Large intestine (tissue), 3 donors: ENCODE data around the gene NRXN3. TPM values are rescaled to one million over a fixed set of nuclear protein-coding genes. Genes with fewer than 3 reads are reported as not detected.

Experiments used
- DNase-seq, 2 donors: peaks; one replicate each; pipeline versions ENCODE4 v3.0.0 to v3.0.0-alpha.2; 2013
- H3K27ac ChIP-seq: one replicate; pipeline ENCODE4 v1.5.1; 2013; ENCODE audit warnings: low read length
- H3K27me3 ChIP-seq: 2 replicates; pipeline ENCODE4 v1.6.1; 2013; ENCODE audit warnings: low read length; ENCODE audit not compliant: control insufficient read depth, insufficient read depth
- H3K36me3 ChIP-seq: 2 replicates; pipeline ENCODE4 v1.6.1; 2013; ENCODE audit warnings: low read length; ENCODE audit not compliant: control insufficient read depth, insufficient read depth
- H3K4me1 ChIP-seq: one replicate; pipeline ENCODE4 v1.6.1; 2013; ENCODE audit warnings: low read length; ENCODE audit not compliant: control insufficient read depth, insufficient read depth
- H3K4me3 ChIP-seq: one replicate; pipeline ENCODE4 v1.5.1; 2013; ENCODE audit warnings: low read length
- H3K9me3 ChIP-seq: one replicate; pipeline ENCODE4 v1.6.1; 2013; ENCODE audit warnings: mild to moderate bottlenecking, low read depth, low read length, moderate library complexity; ENCODE audit not compliant: control insufficient read depth
- WGBS: methylation state at CpG from one replicate; pipeline ENCODE4 v1.1.5; 2013; ENCODE audit warnings: low lambda C conversion rate; ENCODE audit not compliant: insufficient coverage; 5-methylcytosine and 5-hydroxymethylcytosine counted together
- polyA plus RNA-seq: library from polyadenylated mRNA; unstranded; fragments of 120-200 nt; gene quantifications from one replicate; pipeline ENCODE4 v1.2.1, GENCODE V29; 2013

Gene NRXN3
- polyA plus RNA-seq, 1 donor = 12.8 TPM

- Histone ChIP-seq H3K4me3 (no peak overlapping the region), H3K27ac (no peak overlapping the region), H3K36me3 (no peaks in the 10 kb centered on the region), H3K4me1 (peaks cover 3% of the 10 kb centered on the region), H3K9me3 (no peaks in the 10 kb centered on the region), H3K27me3 (no peaks in the 10 kb centered on the region)
- DNase-seq = no peak
- WGBS = no CpG with 5 or more reads among the region's 1 CpG
Observed at GRCh38 chr14:79419571-79420327, 1249.6 kb downstream of the NRXN3 start.

- Histone ChIP-seq H3K27ac (no peak overlapping the region), H3K36me3 (no peaks in the 10 kb centered on the region), H3K9me3 (no peaks in the 10 kb centered on the region), H3K4me3 (no peak overlapping the region), H3K4me1 (peaks cover 6% of the 10 kb centered on the region), H3K27me3 (no peaks in the 10 kb centered on the region)
- peak in 1 of 2 donors; percentile 16 for DNase-seq
- WGBS = no CpG with 5 or more reads among the region's 2 CpGs
Observed at GRCh38 chr14:79420725-79421124, 1250.6 kb downstream of the NRXN3 start.

GRCh38 chr14:79421811-79422210, 1251.6 kb downstream of the NRXN3 start:
- 60% methylated on average over 1 of the region's 1 CpG for WGBS
- H3K4me1 ChIP-seq = peaks cover 9% of the 10 kb centered on the region
- no peak overlapping the region for H3K27ac ChIP-seq
- no peak for DNase-seq
- no peaks in the 10 kb centered on the region for H3K36me3 ChIP-seq
- H3K9me3 ChIP-seq = no peaks in the 10 kb centered on the region
- no peak overlapping the region for H3K4me3 ChIP-seq
- no peaks in the 10 kb centered on the region for H3K27me3 ChIP-seq

- no peaks in the 10 kb centered on the region for H3K36me3 ChIP-seq
- H3K27me3 ChIP-seq = no peaks in the 10 kb centered on the region
- no peaks in the 10 kb centered on the region for H3K9me3 ChIP-seq
- DNase-seq = no peak
- H3K4me1 ChIP-seq = peaks cover 9% of the 10 kb centered on the region
- H3K4me3 ChIP-seq = no peak overlapping the region
- no peak overlapping the region for H3K27ac ChIP-seq
- WGBS = no CpG with 5 or more reads among the region's 1 CpG
Observed at GRCh38 chr14:79424462-79424861, 1254.3 kb downstream of the NRXN3 start.

- DNase-seq = peak in 1 of 2 donors; percentile 53
- H3K9me3 ChIP-seq = no peaks in the 10 kb centered on the region
- H3K4me1 ChIP-seq = peaks cover 6% of the 10 kb centered on the region
- WGBS = 0% methylated on average over 1 of the region's 4 CpGs
- no peaks in the 10 kb centered on the region for H3K36me3 ChIP-seq
- no peak overlapping the region for H3K4me3 ChIP-seq
- no peak overlapping the region for H3K27ac ChIP-seq
- H3K27me3 ChIP-seq = no peaks in the 10 kb centered on the region
Observed at GRCh38 chr14:79426103-79426755, 1256.1 kb downstream of the NRXN3 start.

GRCh38 chr14:79432640-79433039, 1262.5 kb downstream of the NRXN3 start:
- 83% methylated on average over 1 of the region's 3 CpGs for WGBS
- H3K4me3 ChIP-seq = no peak overlapping the region
- H3K27me3 ChIP-seq = no peaks in the 10 kb centered on the region
- no peak for DNase-seq
- no peaks in the 10 kb centered on the region for H3K9me3 ChIP-seq
- no peaks in the 10 kb centered on the region for H3K4me1 ChIP-seq
- H3K36me3 ChIP-seq = no peaks in the 10 kb centered on the region
- no peak overlapping the region for H3K27ac ChIP-seq

GRCh38 chr14:79436335-79436734, 1266.2 kb downstream of the NRXN3 start:
- H3K4me1 ChIP-seq = no peaks in the 10 kb centered on the region
- no peak overlapping the region for H3K4me3 ChIP-seq
- DNase-seq = no peak
- no CpG with 5 or more reads among the region's 1 CpG for WGBS
- H3K27me3 ChIP-seq = no peaks in the 10 kb centered on the region
- no peak overlapping the region for H3K27ac ChIP-seq
- no peaks in the 10 kb centered on the region for H3K36me3 ChIP-seq
- H3K9me3 ChIP-seq = no peaks in the 10 kb centered on the region

- H3K27ac ChIP-seq = no peak overlapping the region
- no peaks in the 10 kb centered on the region for H3K36me3 ChIP-seq
- no peak overlapping the region for H3K4me3 ChIP-seq
- H3K9me3 ChIP-seq = no peaks in the 10 kb centered on the region
- H3K4me1 ChIP-seq = no peaks in the 10 kb centered on the region
- DNase-seq = no peak
- no peaks in the 10 kb centered on the region for H3K27me3 ChIP-seq
- 93% methylated on average over 3 of the region's 7 CpGs for WGBS
Observed at GRCh38 chr14:79437951-79438350, 1267.8 kb downstream of the NRXN3 start.

GRCh38 chr14:79438696-79439342, 1268.6 kb downstream of the NRXN3 start:
- Histone ChIP-seq H3K27ac (no peak overlapping the region), H3K4me3 (no peak overlapping the region), H3K27me3 (no peaks in the 10 kb centered on the region), H3K4me1 (no peaks in the 10 kb centered on the region), H3K9me3 (no peaks in the 10 kb centered on the region), H3K36me3 (no peaks in the 10 kb centered on the region)
- 60% methylated on average over 1 of the region's 3 CpGs for WGBS
- DNase-seq = no peak

GRCh38 chr14:79442786-79443185, 1272.6 kb downstream of the NRXN3 start:
- no peaks in the 10 kb centered on the region for H3K27me3 ChIP-seq
- H3K27ac ChIP-seq = no peak overlapping the region
- no peaks in the 10 kb centered on the region for H3K36me3 ChIP-seq
- no peaks in the 10 kb centered on the region for H3K9me3 ChIP-seq
- DNase-seq = no peak
- H3K4me3 ChIP-seq = no peak overlapping the region
- H3K4me1 ChIP-seq = no peaks in the 10 kb centered on the region
- 60% methylated on average over 1 of the region's 5 CpGs for WGBS
